Left lung (tissue), 10 donors: Measurements from ENCODE around the gene IGF2BP2. TPM values are rescaled to one million over a fixed set of nuclear protein-coding genes. Genes with fewer than 3 reads are reported as not detected.

ENCODE experiments used
- ATAC-seq: fragments of 200-7000 bp; cut with Tn5 transposase; one replicate; pipeline ENCODE4 v1.9.1; 2020; ENCODE audit warnings: moderate library complexity
- DNase-seq, 4 donors: peaks; one replicate each; pipeline ENCODE4 v3.0.0-alpha.2; 2013 to 2020
- H3K27ac ChIP-seq, 2 donors: fragments of 200-600 bp; sonication (generic) in 1 of 2; one replicate each; pipeline versions ENCODE4 v1.5.0 to v1.8.0; 2020 to 2021
- H3K27me3 ChIP-seq, 2 donors: fragments of 200-600 bp; sonication (generic) in 1 of 2; one replicate each; pipeline versions ENCODE4 v1.5.0 to v1.8.0; 2020 to 2021
- H3K36me3 ChIP-seq, 2 donors: fragments of 200-600 bp; sonication (generic) in 1 of 2; one replicate each; pipeline versions ENCODE4 v1.5.0 to v1.8.0; 2020 to 2021
- H3K4me1 ChIP-seq, 2 donors: fragments of 200-600 bp; one replicate each; pipeline ENCODE4 v1.8.0; 2021
- H3K4me3 ChIP-seq, 2 donors: fragments of 200-600 bp; sonication (generic) in 1 of 2; one replicate each; pipeline versions ENCODE4 v1.5.0 to v1.8.0; 2020 to 2021; ENCODE audit warnings: mild to moderate bottlenecking in 1 of 2
- H3K9me3 ChIP-seq, 2 donors: fragments of 200-600 bp; sonication (generic) in 1 of 2; one replicate each; pipeline versions ENCODE4 v1.5.0 to v1.8.0; 2020 to 2021
- CTCF ChIP-seq, 2 donors: fragments of 200-600 bp; sonication (generic) in 1 of 2; IDR thresholded peaks; one replicate each; pipeline versions ENCODE4 v1.5.0 to v1.8.0; 2021; ENCODE audit warnings: antibody characterized with exemption in 2 of 2
- intact Hi-C, 2 donors: fragments of 100-400 bp; cut with DNase I; formaldehyde crosslinking; loops; one replicate each; pipeline versions ENCODE4 v1.11.2 to v1.14.2; 2022
- polyA plus RNA-seq, 6 donors: library from polyadenylated mRNA; unstranded; fragments of 120-200 nt; gene quantifications; one replicate each; pipeline ENCODE4 v1.2.1, GENCODE V29; 2013; ENCODE audit not compliant: insufficient read length in 6 of 6
- total RNA-seq, 2 donors: library from RNA; stranded (reverse); fragmentation: NEBNext Ultra II Directional; extraction: Animal tissue kit (Norgen Biotek cat#: 25700); gene quantifications; one replicate each; pipeline ENCODE4 v1.2.1, GENCODE V29; 2021
- donor health status: DM: no; HTN: yes; CAD: no.
- donor health status: DM: no; HTN: no; CAD: no.

IGF2BP2 gene
- total and polyA plus RNA-seq, 8 donors: 16.8 to 78.9 (median 67.7) TPM

- no peak for DNase-seq
- H3K9me3 ChIP-seq: peaks cover 0 to 10% of the 10 kb centered on the region in 2 donors
- no peak for TF ChIP-seq CTCF (IDR thresholded peaks at IDR 0.05)
- H3K36me3 ChIP-seq: no peaks in the 10 kb centered on the region
- ATAC-seq: no peak
- no peak overlapping the region for H3K4me3 ChIP-seq
- no peaks in the 10 kb centered on the region for H3K27me3 ChIP-seq
- H3K27ac ChIP-seq: no peak overlapping the region
- peaks cover 0 to 17% of the 10 kb centered on the region in 2 donors for H3K4me1 ChIP-seq
- intact Hi-C loops: no loop called here
Measured at GRCh38 chr3:185757176-185757575, 67.7 kb downstream of the IGF2BP2 start.

DNA sequence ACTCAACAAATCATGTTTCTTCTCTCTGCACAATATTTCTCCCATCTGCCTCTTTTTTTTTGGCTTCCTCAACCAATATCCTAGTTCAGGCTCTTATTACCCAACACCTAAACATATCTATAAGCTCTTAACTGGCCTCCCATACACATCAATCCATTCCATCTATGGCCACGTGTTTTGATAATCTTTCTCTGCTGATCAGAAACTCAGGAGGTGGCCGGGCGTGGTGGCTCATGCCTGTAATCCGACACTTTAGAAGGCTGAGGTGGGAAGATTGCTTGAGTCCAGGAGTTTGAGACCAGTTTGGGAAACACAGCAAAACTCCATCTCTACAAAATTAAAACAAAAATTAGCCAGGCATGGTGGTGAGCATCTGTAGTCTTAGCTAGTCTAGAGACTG lies 68.4 kb downstream of the IGF2BP2 start:
- Histone ChIP-seq H3K9me3 (peaks cover 0 to 10% of the 10 kb centered on the region in 2 donors), H3K4me3 (no peak overlapping the region), H3K27ac (no peak overlapping the region), H3K36me3 (no peaks in the 10 kb centered on the region), H3K27me3 (no peaks in the 10 kb centered on the region), H3K4me1 (peaks cover 0 to 16% of the 10 kb centered on the region in 2 donors)
- no peak for DNase-seq
- no peak for ATAC-seq
- TF ChIP-seq CTCF (IDR thresholded peaks at IDR 0.05): no peak
- intact Hi-C loops: no loop called here

DNA sequence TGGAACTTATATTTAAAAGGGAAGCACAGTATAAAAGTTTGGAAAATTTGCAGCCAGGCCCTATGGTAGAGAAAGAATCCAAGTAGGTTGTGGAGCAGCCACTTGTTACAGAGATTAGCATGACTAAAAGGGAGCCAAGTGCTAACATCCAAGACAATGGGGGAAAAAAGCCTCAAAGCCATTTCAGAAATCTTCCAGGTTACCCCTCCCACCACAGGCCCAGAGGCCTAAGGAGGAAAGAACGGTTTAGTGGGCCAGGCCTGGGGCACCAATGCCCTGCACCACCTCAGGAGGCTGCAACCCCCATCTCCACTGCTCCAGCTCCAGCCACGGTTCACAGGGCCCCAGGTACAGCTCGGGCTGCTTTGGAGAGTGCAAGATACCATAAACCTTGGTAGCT lies 69.9 kb downstream of the IGF2BP2 start:
- no peak overlapping the region for H3K4me3 ChIP-seq
- no peaks in the 10 kb centered on the region for H3K36me3 ChIP-seq
- DNase-seq: no peak
- ATAC-seq: no peak
- H3K4me1 ChIP-seq: no peaks in the 10 kb centered on the region
- H3K27me3 ChIP-seq: no peaks in the 10 kb centered on the region
- TF ChIP-seq CTCF (IDR thresholded peaks at IDR 0.05): no peak
- H3K9me3 ChIP-seq: peaks cover 0 to 10% of the 10 kb centered on the region in 2 donors
- intact Hi-C loops: no loop called here
- H3K27ac ChIP-seq: no peak overlapping the region

- intact Hi-C loops: no loop called here
- no peak for ATAC-seq
- Histone ChIP-seq H3K4me3 (no peak overlapping the region), H3K9me3 (peaks cover 0 to 10% of the 10 kb centered on the region in 2 donors), H3K36me3 (no peaks in the 10 kb centered on the region), H3K27me3 (no peaks in the 10 kb centered on the region), H3K4me1 (no peaks in the 10 kb centered on the region), H3K27ac (no peak overlapping the region)
- DNase-seq: no peak
- no peak for TF ChIP-seq CTCF (IDR thresholded peaks at IDR 0.05)
Measured at GRCh38 chr3:185753354-185753753, 71.5 kb downstream of the IGF2BP2 start.

DNA sequence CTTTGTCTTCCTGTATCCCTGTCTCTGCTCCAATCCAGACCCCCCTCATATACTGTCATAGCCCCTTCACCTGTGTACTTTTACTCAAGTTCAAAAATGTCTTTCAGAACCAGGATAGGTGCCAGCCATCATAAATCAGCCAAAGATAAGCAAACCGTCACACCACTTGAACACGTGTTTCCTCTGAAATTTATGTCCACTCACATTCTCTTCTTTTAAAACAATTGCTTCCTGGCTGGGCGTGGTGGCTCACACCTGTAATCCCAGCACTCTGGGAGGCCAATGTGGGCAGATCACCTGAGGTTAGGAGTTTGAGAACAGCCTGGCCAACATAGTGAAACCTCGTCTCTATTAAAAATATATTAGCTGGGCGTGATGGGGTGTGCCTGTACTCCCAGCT lies 74.1 kb downstream of the IGF2BP2 start:
- intact Hi-C loops: no loop called here
- no peak overlapping the region for H3K27ac ChIP-seq

More for the DNA sequence above, 74.1 kb downstream of the IGF2BP2 start:
- no peaks in the 10 kb centered on the region for H3K36me3 ChIP-seq
- no peaks in the 10 kb centered on the region for H3K27me3 ChIP-seq
- DNase-seq: no peak
- H3K4me3 ChIP-seq: no peak overlapping the region
- peaks cover 8 to 10% of the 10 kb centered on the region in 2 donors for H3K4me1 ChIP-seq
- peaks cover 0 to 10% of the 10 kb centered on the region in 2 donors for H3K9me3 ChIP-seq
- TF ChIP-seq CTCF (IDR thresholded peaks at IDR 0.05): no peak
- no peak for ATAC-seq
